Activated gamma-delta T cell treated with Interleukin-2 at 50 U/mL for 16 hours (primary cell): ENCODE measurements around the gene VCX3B.
"Not testable (repeated sequence)": the region's sequence is repeated elsewhere in the genome, so short reads cannot be mapped to it uniquely, and the experiment has no call there.

ENCODE experiments used
- DNase-seq: peaks from one replicate; pipeline ENCODE4 v3.0.0-alpha.2; 2020

Gene VCX3B

GRCh38 chrX:8464530-8464929, at the start of gene VCX3B:
Gene VCX3B, plus strand, starts transcription at chrX:8464830. Its CDS starts 621 bp downstream, at chrX:8465451.
- DNase-seq, result not testable (repeated sequence)

GRCh38 chrX:8418301-8418700, 46.3 kb upstream of the VCX3B start:
- no peak for DNase-seq

GRCh38 chrX:8424912-8425311, 39.7 kb upstream of the VCX3B start:
- no peak for DNase-seq

GRCh38 chrX:8429692-8430249, 34.9 kb upstream of the VCX3B start:
- no peak for DNase-seq

GRCh38 chrX:8430444-8430843, 34.2 kb upstream of the VCX3B start:
- no peak for DNase-seq

- DNase-seq, result no peak
These were observed 32.2 kb upstream of the VCX3B start for GRCh38 chrX:8432396-8432795.

GRCh38 chrX:8433109-8434062, 31.2 kb upstream of the VCX3B start:
- DNase-seq, result no peak

GRCh38 chrX:8447368-8447767, 17.3 kb upstream of the VCX3B start:
- DNase-seq, result no peak

- not testable (repeated sequence) for DNase-seq
These were observed 12.3 kb upstream of the VCX3B start for GRCh38 chrX:8452343-8452742.

GRCh38 chrX:8453611-8454010, 11.0 kb upstream of the VCX3B start:
- no peak for DNase-seq

GRCh38 chrX:8455557-8455956, 9.1 kb upstream of the VCX3B start:
- no peak for DNase-seq

GRCh38 chrX:8462488-8462887, 2.1 kb upstream of the VCX3B start:
- DNase-seq, result no peak

- no peak for DNase-seq
These were observed 19.8 kb downstream of the VCX3B start for GRCh38 chrX:8484360-8484949.

- not testable (repeated sequence) for DNase-seq
These were observed 30.4 kb downstream of the VCX3B start for GRCh38 chrX:8495036-8495435.

GRCh38 chrX:8500203-8500602, 35.6 kb downstream of the VCX3B start:
- DNase-seq, result no peak

GRCh38 chrX:8502101-8502500, 37.5 kb downstream of the VCX3B start:
- not testable (repeated sequence) for DNase-seq

GRCh38 chrX:8504451-8504850, 39.8 kb downstream of the VCX3B start:
- no peak for DNase-seq
